ENCODE results near the gene PIF1.
A peak's percentile ranks its signal among the peaks of the same experiment; 100 is the strongest.

The PIF1 gene

GRCh38 chr15:64825431-64826294 lies at the start of gene PIF1:
Gene PIF1 (minus strand): TSS chr15:64825647. CDS start chr15:64824335, 1,312 bp downstream.
- TF ChIP-seq MAX (IDR thresholded peaks at IDR 0.05) (peak; percentile 84), TEAD4 (IDR thresholded peaks at IDR 0.05) (no peak; the same call in none of the 2 replicates), TCF12 (IDR thresholded peaks at IDR 0.05; ENCODE audit: low read depth) (peak; percentile 54; the same call in 1 of the 2 replicates), CEBPB (IDR thresholded peaks at IDR 0.05) (no peak), EP300 (IDR thresholded peaks at IDR 0.05; ENCODE audit: borderline replicate concordance) (no peak), YY1 (IDR thresholded peaks at IDR 0.05; ENCODE audit: low read depth) (0 out of 2 replicates have a peak, but pooled peaks have one; percentile 10), REST (IDR thresholded peaks at IDR 0.05; ENCODE audit: low read depth) (no peak), USF1 (IDR thresholded peaks at IDR 0.05) (no peak), RAD21 (IDR thresholded peaks at IDR 0.05; ENCODE audit: low read depth) (no peak), ZBTB7A (IDR thresholded peaks at IDR 0.05; ENCODE audit: low read depth) (no peak), NFIC (IDR thresholded peaks at IDR 0.05) (no peak), EGR1 (IDR thresholded peaks at IDR 0.05) (no peak), FOXM1 (IDR thresholded peaks at IDR 0.05; ENCODE audit: borderline replicate concordance, low read depth) (peak; percentile 94), CREB1 (IDR thresholded peaks at IDR 0.05; ENCODE audit: low read depth) (no peak), TAF1 (IDR thresholded peaks at IDR 0.05; ENCODE audit: low read depth) (peak; percentile 67; the same call in 1 of the 2 replicates)

GRCh38 chr15:64870353-64870752 lies 44.9 kb upstream of the PIF1 start:
- TF ChIP-seq CEBPB (IDR thresholded peaks at IDR 0.05) (no peak), TCF12 (IDR thresholded peaks at IDR 0.05; ENCODE audit: low read depth) (no peak), CREB1 (IDR thresholded peaks at IDR 0.05; ENCODE audit: low read depth) (no peak), REST (IDR thresholded peaks at IDR 0.05; ENCODE audit: low read depth) (no peak), ZBTB7A (IDR thresholded peaks at IDR 0.05; ENCODE audit: low read depth) (no peak), FOXM1 (IDR thresholded peaks at IDR 0.05; ENCODE audit: borderline replicate concordance, low read depth) (no peak), RAD21 (IDR thresholded peaks at IDR 0.05; ENCODE audit: low read depth) (no peak), EP300 (IDR thresholded peaks at IDR 0.05; ENCODE audit: borderline replicate concordance) (no peak), EGR1 (IDR thresholded peaks at IDR 0.05) (no peak), YY1 (IDR thresholded peaks at IDR 0.05; ENCODE audit: low read depth) (no peak), MAX (IDR thresholded peaks at IDR 0.05) (no peak), TAF1 (IDR thresholded peaks at IDR 0.05; ENCODE audit: low read depth) (no peak), TEAD4 (IDR thresholded peaks at IDR 0.05) (no peak), USF1 (IDR thresholded peaks at IDR 0.05) (no peak), NFIC (IDR thresholded peaks at IDR 0.05) (no peak)

GRCh38 chr15:64869501-64869900 lies 44.1 kb upstream of the PIF1 start:
- no peak for TF ChIP-seq CREB1 (IDR thresholded peaks at IDR 0.05; ENCODE audit: low read depth)

GRCh38 chr15:64865998-64866520 lies 40.6 kb upstream of the PIF1 start:
- TF ChIP-seq EP300 (IDR thresholded peaks at IDR 0.05; ENCODE audit: borderline replicate concordance): no peak
- TF ChIP-seq REST (IDR thresholded peaks at IDR 0.05; ENCODE audit: low read depth): no peak
- TF ChIP-seq TAF1 (IDR thresholded peaks at IDR 0.05; ENCODE audit: low read depth): no peak
- TF ChIP-seq CREB1 (IDR thresholded peaks at IDR 0.05; ENCODE audit: low read depth): no peak
- no peak for TF ChIP-seq NFIC (IDR thresholded peaks at IDR 0.05)
- no peak for TF ChIP-seq CEBPB (IDR thresholded peaks at IDR 0.05)
- TF ChIP-seq ZBTB7A (IDR thresholded peaks at IDR 0.05; ENCODE audit: low read depth): no peak
- TF ChIP-seq YY1 (IDR thresholded peaks at IDR 0.05; ENCODE audit: low read depth): no peak

Data from Ishikawa (cell line).